ENCODE data around the gene ADARB1. TPM values are rescaled to one million over a fixed set of nuclear protein-coding genes. Genes with fewer than 3 reads are reported as not detected.
"Not testable (repeated sequence)": the region's sequence is repeated elsewhere in the genome, so short reads cannot be mapped to it uniquely, and the experiment has no call there.

Gene ADARB1
- 19.2 TPM for total RNA-seq

GRCh38 chr21:45074048-45074817 is at the start of gene ADARB1:
ADARB1 (plus strand) TSS chr21:45074580; CDS start chr21:45171657, 97,077 bp downstream.
- DNase-seq (ENCODE audit: low spot score in 2 of 2) (peak; percentile 92 to 93), FAIRE-seq (no peak)

- FAIRE-seq, result no peak
- no peak for DNase-seq (ENCODE audit: low spot score in 2 of 2)
Observed at GRCh38 chr21:45026066-45026745, 48.2 kb upstream of the ADARB1 start.

- DNase-seq (ENCODE audit: low spot score in 2 of 2), result no peak
- no peak for FAIRE-seq
Observed at GRCh38 chr21:45026826-45027225, 47.6 kb upstream of the ADARB1 start.

- DNase-seq (ENCODE audit: low spot score in 2 of 2), result no peak
- no peak for FAIRE-seq
Observed at GRCh38 chr21:45027241-45028196, 46.9 kb upstream of the ADARB1 start.

GRCh38 chr21:45028645-45029044 is 45.7 kb upstream of the ADARB1 start:
- not testable (repeated sequence) for DNase-seq (ENCODE audit: low spot score in 2 of 2); FAIRE-seq

GRCh38 chr21:45029298-45029947 is 45.0 kb upstream of the ADARB1 start:
- no peak for FAIRE-seq
- no peak for DNase-seq (ENCODE audit: low spot score in 2 of 2)

GRCh38 chr21:45029948-45030681 is 44.3 kb upstream of the ADARB1 start:
- FAIRE-seq (no peak), DNase-seq (ENCODE audit: low spot score in 2 of 2) (no peak)

- DNase-seq (ENCODE audit: low spot score in 2 of 2) (no peak), FAIRE-seq (no peak)
Observed at GRCh38 chr21:45030682-45031570, 43.5 kb upstream of the ADARB1 start.

GRCh38 chr21:45031571-45032191 is 42.7 kb upstream of the ADARB1 start:
- FAIRE-seq (no peak), DNase-seq (ENCODE audit: low spot score in 2 of 2) (no peak)

- no peak for FAIRE-seq
Observed at GRCh38 chr21:45032332-45032731, 42.0 kb upstream of the ADARB1 start.

GRCh38 chr21:45032977-45033710 is 41.2 kb upstream of the ADARB1 start:
- no peak for FAIRE-seq

More at GRCh38 chr21:45032332-45032731, 42.0 kb upstream of the ADARB1 start:
- DNase-seq (ENCODE audit: low spot score in 2 of 2), result no peak

GRCh38 chr21:45033791-45034555 is 40.4 kb upstream of the ADARB1 start:
- DNase-seq (ENCODE audit: low spot score in 2 of 2), result no peak

More at GRCh38 chr21:45032977-45033710, 41.2 kb upstream of the ADARB1 start:
- no peak for DNase-seq (ENCODE audit: low spot score in 2 of 2)

GRCh38 chr21:45034556-45035476 is 39.6 kb upstream of the ADARB1 start:
- FAIRE-seq (no peak), DNase-seq (ENCODE audit: low spot score in 2 of 2) (no peak)

More at GRCh38 chr21:45033791-45034555, 40.4 kb upstream of the ADARB1 start:
- no peak for FAIRE-seq

GRCh38 chr21:45035477-45035848 is 38.9 kb upstream of the ADARB1 start:
- DNase-seq (ENCODE audit: low spot score in 2 of 2) (no peak), FAIRE-seq (no peak)

- DNase-seq (ENCODE audit: low spot score in 2 of 2), result no peak
- no peak for FAIRE-seq
Observed at GRCh38 chr21:45036630-45037029, 37.8 kb upstream of the ADARB1 start.

Data from frontal cortex (tissue), 4 donors.